Hepatocyte (in vitro differentiated cells): ENCODE results near the gene PLEKHA7. TPM values are rescaled to one million over a fixed set of nuclear protein-coding genes. Genes with fewer than 3 reads are reported as not detected.

Source experiments
- DNase-seq: peaks from one replicate; pipeline ENCODE4 v3.0.0-alpha.2; 2016; ENCODE audit warnings: low spot score
- H2AFZ ChIP-seq: fragments of 200-600 bp; sonication (generic); 2 replicates; pipeline ENCODE4 v1.6.0; 2016; ENCODE audit warnings: antibody characterized with exemption, mild to moderate bottlenecking
- H3K27ac ChIP-seq: fragments of 200-600 bp; sonication (generic); 2 replicates; pipeline ENCODE4 v1.5.1; 2016; ENCODE audit warnings: mild to moderate bottlenecking
- H3K27me3 ChIP-seq: fragments of 200-600 bp; sonication (generic); 2 replicates; pipeline ENCODE4 v1.6.1; 2016
- H3K36me3 ChIP-seq: fragments of 200-600 bp; sonication (generic); replicated peaks from 2 replicates; pipeline ENCODE4 v1.5.1; 2016; ENCODE audit warnings: low read depth; ENCODE audit not compliant: insufficient read depth
- H3K4me1 ChIP-seq: fragments of 200-600 bp; sonication (generic); 2 replicates; pipeline ENCODE4 v1.5.1; 2016; ENCODE audit warnings: mild to moderate bottlenecking, moderate library complexity; ENCODE audit not compliant: insufficient read depth
- H3K4me2 ChIP-seq: fragments of 200-600 bp; sonication (generic); 2 replicates; pipeline ENCODE4 v1.6.0; 2016
- H3K4me3 ChIP-seq: fragments of 200-600 bp; sonication (generic); 2 replicates; pipeline ENCODE4 v1.5.1; 2016; ENCODE audit warnings: mild to moderate bottlenecking
- H3K79me2 ChIP-seq: fragments of 200-600 bp; sonication (generic); 2 replicates; pipeline ENCODE4 v1.6.0; 2017; ENCODE audit warnings: mild to moderate bottlenecking
- H3K9me2 ChIP-seq: fragments of 200-600 bp; sonication (generic); replicated peaks from 2 replicates; pipeline ENCODE4 v1.6.0; 2017; ENCODE audit warnings: mild to moderate bottlenecking; ENCODE audit not compliant: insufficient read depth
- H3K9me3 ChIP-seq: fragments of 200-600 bp; sonication (generic); 2 replicates; pipeline ENCODE4 v1.5.1; 2016; ENCODE audit warnings: low read depth, mild to moderate bottlenecking
- H4K20me1 ChIP-seq: fragments of 200-600 bp; sonication (generic); 2 replicates; pipeline ENCODE4 v1.6.0; 2016; ENCODE audit warnings: mild to moderate bottlenecking; ENCODE audit not compliant: insufficient read depth, poor library complexity, severe bottlenecking
- CTCF ChIP-seq: fragments of 200-600 bp; sonication (generic); IDR thresholded peaks from 2 replicates; pipeline ENCODE4 v1.5.1; 2016; ENCODE audit warnings: antibody characterized with exemption, mild to moderate bottlenecking; ENCODE audit not compliant: poor library complexity
- EZH2 ChIP-seq: fragments of 200-600 bp; sonication (generic); IDR thresholded peaks from 2 replicates; pipeline ENCODE4 v1.6.1; 2016; ENCODE audit warnings: antibody characterized with exemption, mild to moderate bottlenecking, borderline replicate concordance
- EZH2phosphoT487 ChIP-seq: fragments of 200-600 bp; sonication (generic); IDR thresholded peaks from one replicate; pipeline ENCODE4 v1.6.1; 2018; ENCODE audit warnings: antibody characterized with exemption, mild to moderate bottlenecking, low read depth, moderate library complexity; ENCODE audit not compliant: unreplicated experiment, severe bottlenecking
- WGBS: methylation state at CpG from one replicate; pipeline ENCODE4 v1.1.6; 2016; ENCODE audit warnings: low lambda C conversion rate; ENCODE audit errors: missing lambda C conversion rate; 5-methylcytosine and 5-hydroxymethylcytosine counted together
- polyA plus RNA-seq: library from polyadenylated mRNA; unstranded; fragments of >200 nt; fragmentation: Nextera tagmentation; extraction: Ambion mirVana; gene quantifications from 2 replicates; pipeline ENCODE4 v1.2.1, GENCODE V29; 2016
- total RNA-seq: library from RNA; depleted of rRNA; stranded (reverse); fragments of >200 nt; gene quantifications from 2 replicates; pipeline ENCODE4 v1.2.3, GENCODE V29; 2014

Gene PLEKHA7
- total and polyA plus RNA-seq, 2 experiments from 2014 or later = 16.7 to 35.6 TPM

- peaks cover 46% of the 10 kb centered on the region for H3K79me2 ChIP-seq
Measured at GRCh38 chr11:16924826-16925560, 89.2 kb downstream of the PLEKHA7 start.

GRCh38 chr11:16924462-16924825 lies 89.8 kb downstream of the PLEKHA7 start:
- no peaks in the 10 kb centered on the region for H3K9me2 ChIP-seq
- H2AFZ ChIP-seq = no peak overlapping the region
- H3K27ac ChIP-seq = peak overlapping the region; percentile 96
- no peaks in the 10 kb centered on the region for H3K36me3 ChIP-seq
- peaks cover 46% of the 10 kb centered on the region for H3K79me2 ChIP-seq
- H3K27me3 ChIP-seq = peaks cover 9% of the 10 kb centered on the region
- WGBS = 17% methylated on average over 4 of the region's 4 CpGs
- no peaks in the 10 kb centered on the region for H3K9me3 ChIP-seq
- peak overlapping the region; percentile 99 for H3K4me2 ChIP-seq
- no peak for DNase-seq
- H3K4me1 ChIP-seq = peaks cover 24% of the 10 kb centered on the region
- H4K20me1 ChIP-seq = no peaks in the 10 kb centered on the region
- TF ChIP-seq CTCF = no peak
- no peak overlapping the region for H3K4me3 ChIP-seq

More at GRCh38 chr11:16924826-16925560, 89.2 kb downstream of the PLEKHA7 start:
- peak; percentile 89 for DNase-seq
- H3K4me1 ChIP-seq = peaks cover 24% of the 10 kb centered on the region
- no peak for TF ChIP-seq CTCF
- no peak for TF ChIP-seq EZH2
- no peak for TF ChIP-seq EZH2phosphoT487
- no peaks in the 10 kb centered on the region for H4K20me1 ChIP-seq
- H3K9me3 ChIP-seq = no peaks in the 10 kb centered on the region
- H3K27ac ChIP-seq = peak overlapping the region; percentile 96
- H3K27me3 ChIP-seq = peaks cover 9% of the 10 kb centered on the region
- H3K4me3 ChIP-seq = peak overlapping the region; percentile 32
- peak overlapping the region; percentile 33 for H2AFZ ChIP-seq
- no peaks in the 10 kb centered on the region for H3K36me3 ChIP-seq
- peak overlapping the region; percentile 99 for H3K4me2 ChIP-seq
- under 1% methylated on average over 49 of the region's 51 CpGs for WGBS
- no peaks in the 10 kb centered on the region for H3K9me2 ChIP-seq

GRCh38 chr11:16923987-16924386 lies 90.2 kb downstream of the PLEKHA7 start:
- Histone ChIP-seq H3K4me3 (no peak overlapping the region), H3K9me2 (no peaks in the 10 kb centered on the region), H3K4me1 (peaks cover 24% of the 10 kb centered on the region), H4K20me1 (no peaks in the 10 kb centered on the region), H3K79me2 (peaks cover 43% of the 10 kb centered on the region), H3K9me3 (no peaks in the 10 kb centered on the region), H3K27ac (peak overlapping the region; percentile 96), H3K4me2 (peak overlapping the region; percentile 99), H2AFZ (no peak overlapping the region), H3K36me3 (no peaks in the 10 kb centered on the region), H3K27me3 (peaks cover 9% of the 10 kb centered on the region)
- 46% methylated on average over 3 of the region's 4 CpGs for WGBS
- TF ChIP-seq EZH2 = no peak
- no peak for TF ChIP-seq EZH2phosphoT487
- no peak for TF ChIP-seq CTCF
- peak; percentile 77 for DNase-seq
